Measurements from ENCODE around the gene SELENOM.
"Not testable (repeated sequence)": the region's sequence is repeated elsewhere in the genome, so short reads cannot be mapped to it uniquely, and the experiment has no call there.

Gene SELENOM

GRCh38 chr22:31075961-31076360 is 31.4 kb downstream of the SELENOM start:
- no peak overlapping the region for H3K4me3 ChIP-seq (ENCODE audit: low read depth, low read length)
- H3K27me3 ChIP-seq (ENCODE audit: insufficient read depth, low read length) = no peaks in the 10 kb centered on the region
- H3K36me3 ChIP-seq (ENCODE audit: insufficient read depth, low read length) = no peaks in the 10 kb centered on the region
- peak overlapping the region; percentile 38 for H2AFZ ChIP-seq (ENCODE audit: low read length, unreplicated experiment)
- peaks cover 4% of the 10 kb centered on the region for H3K4me1 ChIP-seq (ENCODE audit: control insufficient read depth, insufficient read depth, low read length, unreplicated experiment)
- no peaks in the 10 kb centered on the region for H3K79me2 ChIP-seq (ENCODE audit: control insufficient read depth, insufficient read depth, low read length, unreplicated experiment)
- H3K27ac ChIP-seq (ENCODE audit: low read depth, low read length) = no peak overlapping the region

GRCh38 chr22:31073545-31074145 is 33.7 kb downstream of the SELENOM start:
- H3K79me2 ChIP-seq (ENCODE audit: control insufficient read depth, insufficient read depth, low read length, unreplicated experiment); H3K27ac ChIP-seq (ENCODE audit: low read depth, low read length); H3K4me1 ChIP-seq (ENCODE audit: control insufficient read depth, insufficient read depth, low read length, unreplicated experiment); H3K36me3 ChIP-seq (ENCODE audit: insufficient read depth, low read length); H3K27me3 ChIP-seq (ENCODE audit: insufficient read depth, low read length); H3K4me3 ChIP-seq (ENCODE audit: low read depth, low read length); H2AFZ ChIP-seq (ENCODE audit: low read length, unreplicated experiment): not testable (repeated sequence)

- H3K4me3 ChIP-seq (ENCODE audit: low read depth, low read length); H3K27ac ChIP-seq (ENCODE audit: low read depth, low read length): not testable (repeated sequence)
These were observed 34.2 kb downstream of the SELENOM start for GRCh38 chr22:31073125-31073524.

GRCh38 chr22:31069691-31070314 is 37.6 kb downstream of the SELENOM start:
- not testable (repeated sequence) for H3K27me3 ChIP-seq (ENCODE audit: insufficient read depth, low read length); H3K4me3 ChIP-seq (ENCODE audit: low read depth, low read length); H3K36me3 ChIP-seq (ENCODE audit: insufficient read depth, low read length); H3K27ac ChIP-seq (ENCODE audit: low read depth, low read length); H3K4me1 ChIP-seq (ENCODE audit: control insufficient read depth, insufficient read depth, low read length, unreplicated experiment); H2AFZ ChIP-seq (ENCODE audit: low read length, unreplicated experiment); H3K79me2 ChIP-seq (ENCODE audit: control insufficient read depth, insufficient read depth, low read length, unreplicated experiment)

More at GRCh38 chr22:31073125-31073524, 34.2 kb downstream of the SELENOM start:
- not testable (repeated sequence) for H3K27me3 ChIP-seq (ENCODE audit: insufficient read depth, low read length); H3K79me2 ChIP-seq (ENCODE audit: control insufficient read depth, insufficient read depth, low read length, unreplicated experiment); H3K36me3 ChIP-seq (ENCODE audit: insufficient read depth, low read length); H3K4me1 ChIP-seq (ENCODE audit: control insufficient read depth, insufficient read depth, low read length, unreplicated experiment); H2AFZ ChIP-seq (ENCODE audit: low read length, unreplicated experiment)

- no peak overlapping the region for H2AFZ ChIP-seq (ENCODE audit: low read length, unreplicated experiment)
- H3K36me3 ChIP-seq (ENCODE audit: insufficient read depth, low read length) = no peaks in the 10 kb centered on the region
- no peak overlapping the region for H3K27ac ChIP-seq (ENCODE audit: low read depth, low read length)
- no peaks in the 10 kb centered on the region for H3K27me3 ChIP-seq (ENCODE audit: insufficient read depth, low read length)
- H3K4me1 ChIP-seq (ENCODE audit: control insufficient read depth, insufficient read depth, low read length, unreplicated experiment) = no peaks in the 10 kb centered on the region
- H3K4me3 ChIP-seq (ENCODE audit: low read depth, low read length) = no peak overlapping the region
- no peaks in the 10 kb centered on the region for H3K79me2 ChIP-seq (ENCODE audit: control insufficient read depth, insufficient read depth, low read length, unreplicated experiment)
These were observed 38.4 kb downstream of the SELENOM start for GRCh38 chr22:31068970-31069369.

- Histone ChIP-seq H3K79me2 (ENCODE audit: control insufficient read depth, insufficient read depth, low read length, unreplicated experiment) (no peaks in the 10 kb centered on the region), H3K27ac (ENCODE audit: low read depth, low read length) (no peak overlapping the region), H3K36me3 (ENCODE audit: insufficient read depth, low read length) (no peaks in the 10 kb centered on the region), H3K27me3 (ENCODE audit: insufficient read depth, low read length) (no peaks in the 10 kb centered on the region), H2AFZ (ENCODE audit: low read length, unreplicated experiment) (no peak overlapping the region), H3K4me3 (ENCODE audit: low read depth, low read length) (no peak overlapping the region), H3K4me1 (ENCODE audit: control insufficient read depth, insufficient read depth, low read length, unreplicated experiment) (no peaks in the 10 kb centered on the region)
These were observed 43.0 kb downstream of the SELENOM start for GRCh38 chr22:31064369-31064768.

GRCh38 chr22:31062566-31063230 is 44.7 kb downstream of the SELENOM start:
- Histone ChIP-seq H2AFZ (ENCODE audit: low read length, unreplicated experiment) (no peak overlapping the region), H3K4me1 (ENCODE audit: control insufficient read depth, insufficient read depth, low read length, unreplicated experiment) (no peaks in the 10 kb centered on the region), H3K4me3 (ENCODE audit: low read depth, low read length) (no peak overlapping the region), H3K79me2 (ENCODE audit: control insufficient read depth, insufficient read depth, low read length, unreplicated experiment) (no peaks in the 10 kb centered on the region), H3K36me3 (ENCODE audit: insufficient read depth, low read length) (no peaks in the 10 kb centered on the region), H3K27ac (ENCODE audit: low read depth, low read length) (no peak overlapping the region), H3K27me3 (ENCODE audit: insufficient read depth, low read length) (no peaks in the 10 kb centered on the region)

- not testable (repeated sequence) for H3K4me3 ChIP-seq (ENCODE audit: low read depth, low read length); H3K4me1 ChIP-seq (ENCODE audit: control insufficient read depth, insufficient read depth, low read length, unreplicated experiment); H3K27ac ChIP-seq (ENCODE audit: low read depth, low read length)
These were observed 47.7 kb downstream of the SELENOM start for GRCh38 chr22:31059663-31060062.

GRCh38 chr22:31056986-31057599 is 50.3 kb downstream of the SELENOM start:
- no peak overlapping the region for H2AFZ ChIP-seq (ENCODE audit: low read length, unreplicated experiment)
- no peaks in the 10 kb centered on the region for H3K79me2 ChIP-seq (ENCODE audit: control insufficient read depth, insufficient read depth, low read length, unreplicated experiment)
- H3K27me3 ChIP-seq (ENCODE audit: insufficient read depth, low read length) = no peaks in the 10 kb centered on the region
- H3K36me3 ChIP-seq (ENCODE audit: insufficient read depth, low read length) = no peaks in the 10 kb centered on the region
- no peak overlapping the region for H3K27ac ChIP-seq (ENCODE audit: low read depth, low read length)
- no peak overlapping the region for H3K4me3 ChIP-seq (ENCODE audit: low read depth, low read length)
- H3K4me1 ChIP-seq (ENCODE audit: control insufficient read depth, insufficient read depth, low read length, unreplicated experiment) = peaks cover 6% of the 10 kb centered on the region

More at GRCh38 chr22:31059663-31060062, 47.7 kb downstream of the SELENOM start:
- H2AFZ ChIP-seq (ENCODE audit: low read length, unreplicated experiment); H3K36me3 ChIP-seq (ENCODE audit: insufficient read depth, low read length); H3K79me2 ChIP-seq (ENCODE audit: control insufficient read depth, insufficient read depth, low read length, unreplicated experiment); H3K27me3 ChIP-seq (ENCODE audit: insufficient read depth, low read length): not testable (repeated sequence)

- no peaks in the 10 kb centered on the region for H3K79me2 ChIP-seq (ENCODE audit: control insufficient read depth, insufficient read depth, low read length, unreplicated experiment)
- H3K4me1 ChIP-seq (ENCODE audit: control insufficient read depth, insufficient read depth, low read length, unreplicated experiment) = peaks cover 6% of the 10 kb centered on the region
- no peak overlapping the region for H2AFZ ChIP-seq (ENCODE audit: low read length, unreplicated experiment)
- H3K36me3 ChIP-seq (ENCODE audit: insufficient read depth, low read length) = no peaks in the 10 kb centered on the region
- H3K27ac ChIP-seq (ENCODE audit: low read depth, low read length) = peak overlapping the region; percentile 51
- H3K4me3 ChIP-seq (ENCODE audit: low read depth, low read length) = no peak overlapping the region
- H3K27me3 ChIP-seq (ENCODE audit: insufficient read depth, low read length) = no peaks in the 10 kb centered on the region
These were observed 51.7 kb downstream of the SELENOM start for GRCh38 chr22:31055635-31056159.
